ENCODE results near the gene TAAR5.

DNA sequence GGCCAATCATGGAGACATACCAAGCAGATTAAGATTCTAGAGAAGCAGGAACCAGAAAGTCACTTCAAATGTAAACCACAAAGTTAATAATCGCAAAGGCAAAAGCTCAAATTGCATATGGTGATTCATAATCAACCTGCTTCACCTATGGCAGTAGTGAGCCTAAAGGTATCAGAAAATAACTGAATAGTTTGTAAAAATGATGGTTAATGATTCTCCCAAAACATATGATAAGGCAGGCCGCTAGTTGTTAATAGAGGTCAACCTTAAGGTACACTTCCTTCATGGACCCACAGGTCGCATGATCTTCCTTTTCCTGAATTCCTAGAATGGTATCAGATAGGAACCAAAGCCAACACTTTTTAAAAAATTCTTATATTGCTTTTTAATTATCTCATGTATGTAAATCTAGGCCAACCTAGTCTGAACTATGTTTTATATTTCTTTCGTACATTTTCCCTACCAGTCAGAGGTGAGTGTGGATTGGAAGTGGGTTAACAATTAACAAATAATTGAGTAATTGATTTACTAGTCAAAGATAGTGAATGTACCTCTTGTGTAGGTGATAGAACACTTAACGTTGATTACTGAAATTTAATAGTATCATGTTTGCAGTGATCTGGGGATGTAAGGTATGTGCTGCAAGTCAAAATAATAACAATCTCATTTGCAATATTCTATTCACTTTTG lies 18.1 kb upstream of the TAAR5 start:
- TF ChIP-seq, protein P1, sequence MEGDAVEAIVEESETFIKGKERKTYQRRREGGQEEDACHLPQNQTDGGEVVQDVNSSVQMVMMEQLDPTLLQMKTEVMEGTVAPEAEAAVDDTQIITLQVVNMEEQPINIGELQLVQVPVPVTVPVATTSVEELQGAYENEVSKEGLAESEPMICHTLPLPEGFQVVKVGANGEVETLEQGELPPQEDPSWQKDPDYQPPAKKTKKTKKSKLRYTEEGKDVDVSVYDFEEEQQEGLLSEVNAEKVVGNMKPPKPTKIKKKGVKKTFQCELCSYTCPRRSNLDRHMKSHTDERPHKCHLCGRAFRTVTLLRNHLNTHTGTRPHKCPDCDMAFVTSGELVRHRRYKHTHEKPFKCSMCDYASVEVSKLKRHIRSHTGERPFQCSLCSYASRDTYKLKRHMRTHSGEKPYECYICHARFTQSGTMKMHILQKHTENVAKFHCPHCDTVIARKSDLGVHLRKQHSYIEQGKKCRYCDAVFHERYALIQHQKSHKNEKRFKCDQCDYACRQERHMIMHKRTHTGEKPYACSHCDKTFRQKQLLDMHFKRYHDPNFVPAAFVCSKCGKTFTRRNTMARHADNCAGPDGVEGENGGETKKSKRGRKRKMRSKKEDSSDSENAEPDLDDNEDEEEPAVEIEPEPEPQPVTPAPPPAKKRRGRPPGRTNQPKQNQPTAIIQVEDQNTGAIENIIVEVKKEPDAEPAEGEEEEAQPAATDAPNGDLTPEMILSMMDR (IDR thresholded peaks at IDR 0.05), result no peak
- no peak for TF ChIP-seq POLR2A (IDR thresholded peaks at IDR 0.05)
